Measurements from ENCODE around the gene ARPC1A. TPM values are rescaled to one million over a fixed set of nuclear protein-coding genes. Genes with fewer than 3 reads are reported as not detected.

The ARPC1A gene
- total and polyA plus RNA-seq, 2 of the 8 experiments (the other 6 are each of a cell fraction or from before 2014, with no cell fraction given) = 123 to 155 TPM

DNA sequence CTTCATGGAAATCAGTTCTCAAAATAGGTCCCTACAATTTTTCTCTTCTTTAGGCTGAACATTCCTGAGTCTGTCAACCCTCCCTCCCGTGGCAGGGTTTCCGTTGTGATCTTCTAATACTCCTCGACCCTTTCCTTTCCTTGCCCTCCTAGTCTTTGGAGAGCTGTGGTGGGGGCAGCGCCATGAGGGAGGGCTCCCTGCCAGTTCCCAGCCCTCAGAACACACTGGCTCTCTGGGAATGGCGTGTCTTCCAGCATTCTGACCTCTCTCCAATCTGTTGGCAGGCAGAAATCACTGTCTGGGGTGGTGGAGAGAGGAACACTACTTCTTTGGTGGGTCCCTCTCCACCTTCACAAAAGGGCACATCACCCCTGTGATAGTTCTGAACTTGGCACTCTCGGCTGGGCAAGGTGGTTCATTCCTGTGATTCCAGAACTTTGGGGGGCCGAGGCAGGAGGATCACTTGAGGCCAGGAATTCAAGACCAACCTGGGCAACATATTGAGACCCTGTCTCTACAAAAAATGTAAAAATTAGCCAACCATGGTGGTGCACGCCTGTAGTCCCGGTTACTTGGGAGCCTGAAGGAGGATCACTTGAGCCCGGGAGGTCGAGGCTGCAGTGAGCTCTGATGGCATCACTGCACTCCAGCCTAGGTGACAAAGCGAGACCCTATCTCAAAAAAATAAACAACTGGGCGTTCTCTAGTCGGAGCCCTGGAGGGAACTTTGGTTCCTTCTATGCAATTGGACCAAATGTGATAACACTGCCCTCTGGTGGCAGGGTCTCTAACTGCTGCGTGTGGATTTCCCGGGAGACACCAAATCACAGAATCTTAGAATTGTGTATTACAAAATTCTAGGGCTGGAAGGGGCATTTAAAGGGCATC lies 13.1 kb upstream of the ARPC1A start (continued):
- no peak for TF ChIP-seq ZNF274 (IDR thresholded peaks at IDR 0.05; ENCODE audit: borderline replicate concordance, extremely low read depth, low read length)
